ENCODE data around the gene CTNNBIP1.

The CTNNBIP1 gene

DNA sequence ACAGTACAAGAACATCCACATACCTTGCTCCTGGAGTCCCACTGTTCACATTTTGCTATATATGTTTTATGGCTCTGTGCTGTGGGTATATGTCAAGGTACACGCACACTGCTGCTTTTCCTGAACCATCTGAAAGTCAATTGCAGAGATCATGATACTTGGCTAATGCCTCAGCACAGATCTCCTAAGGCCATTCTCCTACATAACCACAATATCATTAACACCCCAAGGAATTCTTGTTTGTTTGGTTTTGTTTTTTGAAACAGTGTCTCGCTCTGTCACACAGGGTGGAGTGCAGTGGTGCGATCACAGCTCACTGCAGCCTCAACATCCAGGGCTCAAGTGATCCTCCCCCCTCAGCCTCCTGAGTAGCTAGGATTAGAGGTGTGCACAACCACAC is 16.0 kb downstream of the CTNNBIP1 start:
- H3K4me3 ChIP-seq (replicated peaks; ENCODE audit: low read depth, low read length): no peak overlapping the region
- TF ChIP-seq, protein P1, sequence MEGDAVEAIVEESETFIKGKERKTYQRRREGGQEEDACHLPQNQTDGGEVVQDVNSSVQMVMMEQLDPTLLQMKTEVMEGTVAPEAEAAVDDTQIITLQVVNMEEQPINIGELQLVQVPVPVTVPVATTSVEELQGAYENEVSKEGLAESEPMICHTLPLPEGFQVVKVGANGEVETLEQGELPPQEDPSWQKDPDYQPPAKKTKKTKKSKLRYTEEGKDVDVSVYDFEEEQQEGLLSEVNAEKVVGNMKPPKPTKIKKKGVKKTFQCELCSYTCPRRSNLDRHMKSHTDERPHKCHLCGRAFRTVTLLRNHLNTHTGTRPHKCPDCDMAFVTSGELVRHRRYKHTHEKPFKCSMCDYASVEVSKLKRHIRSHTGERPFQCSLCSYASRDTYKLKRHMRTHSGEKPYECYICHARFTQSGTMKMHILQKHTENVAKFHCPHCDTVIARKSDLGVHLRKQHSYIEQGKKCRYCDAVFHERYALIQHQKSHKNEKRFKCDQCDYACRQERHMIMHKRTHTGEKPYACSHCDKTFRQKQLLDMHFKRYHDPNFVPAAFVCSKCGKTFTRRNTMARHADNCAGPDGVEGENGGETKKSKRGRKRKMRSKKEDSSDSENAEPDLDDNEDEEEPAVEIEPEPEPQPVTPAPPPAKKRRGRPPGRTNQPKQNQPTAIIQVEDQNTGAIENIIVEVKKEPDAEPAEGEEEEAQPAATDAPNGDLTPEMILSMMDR (IDR thresholded peaks at IDR 0.05; ENCODE audit: low read depth, low read length, missing control alignments): no peak
- no peak for DNase-seq (ENCODE audit: extremely low read depth, low read depth)

DNA sequence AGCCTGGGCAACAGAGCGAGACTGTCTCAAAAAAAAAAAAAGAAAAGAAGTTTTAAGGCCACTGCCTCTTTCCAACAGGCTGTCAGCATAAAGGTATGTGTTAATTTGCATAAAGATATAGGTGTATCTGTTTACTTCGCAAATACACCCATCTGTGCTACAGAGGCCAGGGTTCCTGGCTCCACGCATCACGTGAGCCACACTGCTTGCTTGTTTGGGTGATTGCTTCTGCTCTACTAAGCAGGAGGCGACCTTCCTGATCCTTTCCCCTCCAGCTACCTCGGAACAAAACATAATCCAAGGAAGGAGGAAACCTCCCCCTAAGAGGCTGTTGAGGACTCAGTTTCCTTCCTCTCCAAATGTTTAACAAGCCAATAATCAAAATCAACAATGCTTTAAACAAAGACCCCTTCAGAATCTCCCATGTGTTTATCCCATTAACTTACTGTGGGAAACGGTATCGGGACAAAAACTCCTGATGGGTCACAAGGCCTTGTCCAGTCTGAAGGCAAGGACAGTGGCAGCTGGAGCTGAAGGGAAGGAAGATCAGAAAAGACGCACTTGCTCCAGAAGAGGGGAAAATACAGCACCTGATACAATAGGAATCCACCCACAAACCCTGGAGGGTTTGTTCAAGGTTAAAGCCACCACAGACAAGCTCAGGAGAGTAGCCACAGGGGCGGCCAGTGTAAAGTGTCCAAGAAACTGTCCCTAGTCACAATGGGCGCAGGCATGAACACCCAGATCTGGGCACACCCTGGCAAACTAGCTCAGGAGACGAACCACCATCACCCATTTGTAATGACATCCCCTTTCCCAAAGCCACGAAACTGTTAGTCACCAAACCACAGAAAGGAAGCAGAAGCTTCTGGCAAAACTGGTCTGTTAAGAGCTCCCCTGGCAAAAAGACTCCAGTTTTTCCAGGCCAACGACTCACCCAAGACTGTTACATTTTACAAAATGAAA is 17.2 kb downstream of the CTNNBIP1 start:
- TF ChIP-seq, protein P1 (IDR thresholded peaks at IDR 0.05; ENCODE audit: low read depth, low read length, missing control alignments): no peak
- no peak overlapping the region for H3K4me3 ChIP-seq (replicated peaks; ENCODE audit: low read depth, low read length)
- peak; percentile 53 for DNase-seq (ENCODE audit: extremely low read depth, low read depth)

DNA sequence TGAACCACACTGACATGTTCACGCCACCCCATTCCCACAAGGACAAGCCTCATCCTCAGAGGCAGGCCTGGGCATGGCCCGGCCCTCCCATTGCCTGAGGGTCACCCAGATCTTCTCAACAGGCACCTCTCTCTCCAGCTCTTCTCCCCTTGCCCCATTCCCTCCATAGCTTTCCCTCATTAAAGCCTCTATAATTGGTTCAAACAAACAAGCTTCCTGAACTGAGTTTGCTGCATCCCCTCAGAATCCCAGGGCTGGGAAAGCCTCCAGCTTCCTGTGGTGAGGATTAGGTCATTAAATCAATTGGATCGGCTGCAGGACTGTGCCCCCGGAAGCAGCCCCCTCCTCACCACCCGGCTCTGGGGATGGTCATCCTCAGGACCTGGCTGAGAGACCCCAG is 18.9 kb downstream of the CTNNBIP1 start:
- DNase-seq (ENCODE audit: extremely low read depth, low read depth): no peak
- no peak overlapping the region for H3K4me3 ChIP-seq (replicated peaks; ENCODE audit: low read depth, low read length)
- TF ChIP-seq, protein P1 (IDR thresholded peaks at IDR 0.05; ENCODE audit: low read depth, low read length, missing control alignments): no peak

DNA sequence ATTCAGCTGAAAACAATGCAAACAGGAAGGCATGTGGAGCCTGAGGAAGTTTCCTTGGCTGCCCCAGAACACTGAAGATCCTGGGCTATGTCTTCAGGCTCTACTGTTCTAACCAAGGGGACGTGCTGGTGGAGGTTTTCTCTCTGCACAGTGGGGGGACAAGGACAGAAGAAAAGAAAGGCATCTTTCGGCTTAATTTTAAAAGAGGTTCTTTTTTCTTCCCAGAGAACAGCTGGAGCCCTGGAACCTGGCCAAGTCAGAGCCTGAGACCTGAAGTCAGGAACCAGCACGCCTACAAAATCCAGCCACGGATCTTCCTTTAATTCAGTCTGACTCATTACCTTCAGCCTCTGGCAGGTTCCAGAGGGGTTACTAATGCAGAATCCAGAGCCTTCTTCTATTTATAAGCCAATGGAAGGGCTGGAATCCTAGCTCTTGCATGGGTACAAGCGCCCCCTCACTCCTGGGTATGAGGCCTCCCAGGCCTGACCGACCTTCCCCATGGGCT is 19.8 kb downstream of the CTNNBIP1 start:
- no peak overlapping the region for H3K4me3 ChIP-seq (replicated peaks; ENCODE audit: low read depth, low read length)
- DNase-seq (ENCODE audit: extremely low read depth, low read depth): peak; percentile 83
- TF ChIP-seq, protein P1 (IDR thresholded peaks at IDR 0.05; ENCODE audit: low read depth, low read length, missing control alignments): no peak

DNA sequence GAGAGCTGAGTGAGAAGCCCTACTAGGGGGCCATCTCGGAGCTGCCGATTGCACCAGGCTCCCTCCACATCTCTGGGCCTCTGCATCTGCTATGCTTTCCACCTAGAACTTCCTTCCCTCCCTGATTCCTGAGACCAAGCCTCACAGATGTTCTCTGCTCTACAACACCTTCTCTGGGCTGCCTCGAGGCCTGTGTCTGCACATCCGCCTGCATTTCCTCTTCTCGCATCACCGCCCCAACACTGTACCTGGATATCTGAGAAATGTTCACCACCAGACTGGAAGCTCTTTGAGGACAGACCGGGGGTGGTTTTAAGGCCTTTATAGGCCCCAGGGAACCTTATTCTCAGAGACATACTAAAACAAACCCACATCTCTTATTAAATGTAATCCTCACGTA is 20.7 kb downstream of the CTNNBIP1 start:
- H3K4me3 ChIP-seq (replicated peaks; ENCODE audit: low read depth, low read length): no peak overlapping the region
- TF ChIP-seq, protein P1 (IDR thresholded peaks at IDR 0.05; ENCODE audit: low read depth, low read length, missing control alignments): no peak
- DNase-seq (ENCODE audit: extremely low read depth, low read depth): no peak

DNA sequence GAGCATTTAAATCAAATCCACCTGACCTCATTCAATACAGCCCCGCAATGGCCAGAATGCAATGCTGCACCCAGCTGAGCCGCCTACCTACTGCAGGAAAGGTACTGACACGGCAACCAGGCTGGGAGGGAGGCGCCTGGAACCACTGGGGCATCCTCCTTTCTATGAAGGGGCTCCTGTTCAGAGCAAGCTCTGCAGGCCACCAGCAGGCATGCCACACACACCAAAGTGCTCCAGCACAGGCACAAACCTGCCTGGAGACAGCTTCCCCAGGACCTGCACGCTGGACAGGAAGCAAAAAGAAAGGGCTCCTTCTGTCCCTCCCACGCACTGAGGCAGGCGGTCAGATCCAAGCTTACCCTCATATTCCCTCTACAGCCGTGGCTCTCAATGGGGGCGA is 21.2 kb downstream of the CTNNBIP1 start:
- TF ChIP-seq, protein P1 (IDR thresholded peaks at IDR 0.05; ENCODE audit: low read depth, low read length, missing control alignments): no peak
- DNase-seq (ENCODE audit: extremely low read depth, low read depth): no peak
- H3K4me3 ChIP-seq (replicated peaks; ENCODE audit: low read depth, low read length): no peak overlapping the region

Measured in HFF-Myc (cell line).